Natural killer cell (primary cell): ENCODE data around the gene NECTIN1. TPM values are rescaled to one million over a fixed set of nuclear protein-coding genes. Genes with fewer than 3 reads are reported as not detected.

Experiments
- ATAC-seq, 3 donors: fragments of 150-1000 bp in 2 of 3; fragments of 200-7000 bp in 1 of 3; cut with Tn5 transposase; 1 replicate in 1 of 3; 2 replicates in 2 of 3; pipeline ENCODE4 v1.10.0; 2021; ENCODE audit warnings: mild to moderate bottlenecking in 2 of 3, moderate library complexity in 2 of 3
- DNase-seq, 2 donors: peaks; one replicate each; pipeline versions ENCODE4 v3.0.0 to v3.0.0-alpha.2; 2013 to 2021; ENCODE audit warnings: mixed read lengths in 1 of 2
- H3K27ac ChIP-seq: one replicate; pipeline ENCODE4 v1.5.1; 2013; ENCODE audit warnings: mild to moderate bottlenecking, low read length
- H3K27me3 ChIP-seq: one replicate; pipeline ENCODE4 v1.6.1; 2013; ENCODE audit warnings: low read length; ENCODE audit not compliant: control insufficient read depth, insufficient read depth
- H3K36me3 ChIP-seq: one replicate; pipeline ENCODE4 v1.6.1; 2013; ENCODE audit warnings: low read length; ENCODE audit not compliant: control insufficient read depth, insufficient read depth
- H3K4me1 ChIP-seq: one replicate; pipeline ENCODE4 v1.6.1; 2013; ENCODE audit warnings: low read length; ENCODE audit not compliant: control insufficient read depth, insufficient read depth
- H3K4me3 ChIP-seq: one replicate; pipeline ENCODE4 v1.5.1; 2013; ENCODE audit warnings: low read length
- H3K9me3 ChIP-seq: one replicate; pipeline ENCODE4 v1.6.1; 2013; ENCODE audit warnings: low read length; ENCODE audit not compliant: control insufficient read depth, insufficient read depth
- H3K27ac Mint-ChIP-seq, 2 donors: one replicate each; pipeline ENCODE4 v1.8.0; 2022; ENCODE audit warnings: mild to moderate bottlenecking in 2 of 2, mixed read lengths in 2 of 2, moderate library complexity in 1 of 2
- H3K27me3 Mint-ChIP-seq, 2 donors: one replicate each; pipeline ENCODE4 v1.8.0; 2022; ENCODE audit warnings: low read depth in 2 of 2, mixed read lengths in 2 of 2
- H3K36me3 Mint-ChIP-seq: one replicate; pipeline ENCODE4 v1.8.0; 2022; ENCODE audit warnings: mixed read lengths
- H3K4me1 Mint-ChIP-seq, 2 donors: one replicate each; pipeline ENCODE4 v1.8.0; 2022; ENCODE audit warnings: mixed read lengths in 2 of 2
- H3K4me3 Mint-ChIP-seq: one replicate; pipeline ENCODE4 v1.8.0; 2022; ENCODE audit warnings: mild to moderate bottlenecking, moderate library complexity, mixed read lengths
- H3K9me3 Mint-ChIP-seq, 2 donors: one replicate each; pipeline ENCODE4 v1.8.0; 2022; ENCODE audit warnings: mixed read lengths in 2 of 2
- WGBS: methylation state at CpG from one replicate; pipeline ENCODE4 v1.1.7; 2013; ENCODE audit warnings: missing lambda C conversion rate; ENCODE audit not compliant: insufficient coverage; 5-methylcytosine and 5-hydroxymethylcytosine counted together
- intact Hi-C: fragments of 100-400 bp; cut with micrococcal nuclease; formaldehyde crosslinking; loops from one replicate; pipeline ENCODE4 v1.14.2; 2022
- total RNA-seq, 4 donors: library from RNA; stranded (reverse); fragments of 120-200 nt in 1 of 4; gene quantifications; one replicate each; pipeline versions ENCODE4 v1.2.3 to v1.2.4, GENCODE V29; 2013 to 2022
- TF ChIP-seq, protein P1 (sequence below): fragments of 200-600 bp; IDR thresholded peaks from one replicate; pipeline ENCODE4 v1.8.0; 2022; ENCODE audit warnings: antibody characterized with exemption

Gene NECTIN1
- total RNA-seq, 3 donors from 2014 or later (not counting 1 experiment from before 2014, with no cell fraction given) = 5.8 to 18.8 (median 7.8) TPM

DNA sequence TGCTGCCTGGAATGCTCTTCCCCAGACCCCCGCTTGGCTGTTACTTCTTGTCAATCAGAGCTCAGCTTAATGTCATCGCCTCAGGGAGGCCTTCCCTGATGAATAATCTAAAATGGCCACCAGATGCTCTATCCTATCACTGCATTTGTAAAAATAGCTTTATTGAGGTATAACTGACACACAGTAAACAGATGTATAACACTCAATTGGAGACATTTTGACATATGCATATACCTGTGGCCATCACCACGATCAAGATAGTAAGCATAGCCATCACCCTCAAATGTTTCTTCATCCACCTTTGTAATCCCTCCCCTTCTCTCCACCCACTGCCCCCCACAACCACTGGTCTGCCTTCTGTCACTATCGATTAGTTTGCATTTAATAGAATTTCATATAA, 36.6 kb upstream of the NECTIN1 start:
- 69% methylated on average over 3 of the region's 4 CpGs for WGBS
- peaks cover 14% of the 10 kb centered on the region for H3K36me3 Mint-ChIP-seq
- Histone ChIP-seq H3K4me3 (no peak overlapping the region), H3K9me3 (no peaks in the 10 kb centered on the region), H3K27ac (no peak overlapping the region), H3K36me3 (no peaks in the 10 kb centered on the region), H3K27me3 (peaks cover 6% of the 10 kb centered on the region), H3K4me1 (no peaks in the 10 kb centered on the region)
- DNase-seq (no peak), ATAC-seq (no peak)
- no peak overlapping the region for H3K27ac Mint-ChIP-seq
- no peak overlapping the region for H3K4me3 Mint-ChIP-seq
- intact Hi-C loops = no loop called here
- H3K4me1 Mint-ChIP-seq = peaks cover 0 to 6% of the 10 kb centered on the region in 2 donors
- H3K9me3 Mint-ChIP-seq = no peaks in the 10 kb centered on the region
- peaks cover 29 to 32% of the 10 kb centered on the region in 2 donors for H3K27me3 Mint-ChIP-seq
- TF ChIP-seq, protein P1, sequence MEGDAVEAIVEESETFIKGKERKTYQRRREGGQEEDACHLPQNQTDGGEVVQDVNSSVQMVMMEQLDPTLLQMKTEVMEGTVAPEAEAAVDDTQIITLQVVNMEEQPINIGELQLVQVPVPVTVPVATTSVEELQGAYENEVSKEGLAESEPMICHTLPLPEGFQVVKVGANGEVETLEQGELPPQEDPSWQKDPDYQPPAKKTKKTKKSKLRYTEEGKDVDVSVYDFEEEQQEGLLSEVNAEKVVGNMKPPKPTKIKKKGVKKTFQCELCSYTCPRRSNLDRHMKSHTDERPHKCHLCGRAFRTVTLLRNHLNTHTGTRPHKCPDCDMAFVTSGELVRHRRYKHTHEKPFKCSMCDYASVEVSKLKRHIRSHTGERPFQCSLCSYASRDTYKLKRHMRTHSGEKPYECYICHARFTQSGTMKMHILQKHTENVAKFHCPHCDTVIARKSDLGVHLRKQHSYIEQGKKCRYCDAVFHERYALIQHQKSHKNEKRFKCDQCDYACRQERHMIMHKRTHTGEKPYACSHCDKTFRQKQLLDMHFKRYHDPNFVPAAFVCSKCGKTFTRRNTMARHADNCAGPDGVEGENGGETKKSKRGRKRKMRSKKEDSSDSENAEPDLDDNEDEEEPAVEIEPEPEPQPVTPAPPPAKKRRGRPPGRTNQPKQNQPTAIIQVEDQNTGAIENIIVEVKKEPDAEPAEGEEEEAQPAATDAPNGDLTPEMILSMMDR = no peak

DNA sequence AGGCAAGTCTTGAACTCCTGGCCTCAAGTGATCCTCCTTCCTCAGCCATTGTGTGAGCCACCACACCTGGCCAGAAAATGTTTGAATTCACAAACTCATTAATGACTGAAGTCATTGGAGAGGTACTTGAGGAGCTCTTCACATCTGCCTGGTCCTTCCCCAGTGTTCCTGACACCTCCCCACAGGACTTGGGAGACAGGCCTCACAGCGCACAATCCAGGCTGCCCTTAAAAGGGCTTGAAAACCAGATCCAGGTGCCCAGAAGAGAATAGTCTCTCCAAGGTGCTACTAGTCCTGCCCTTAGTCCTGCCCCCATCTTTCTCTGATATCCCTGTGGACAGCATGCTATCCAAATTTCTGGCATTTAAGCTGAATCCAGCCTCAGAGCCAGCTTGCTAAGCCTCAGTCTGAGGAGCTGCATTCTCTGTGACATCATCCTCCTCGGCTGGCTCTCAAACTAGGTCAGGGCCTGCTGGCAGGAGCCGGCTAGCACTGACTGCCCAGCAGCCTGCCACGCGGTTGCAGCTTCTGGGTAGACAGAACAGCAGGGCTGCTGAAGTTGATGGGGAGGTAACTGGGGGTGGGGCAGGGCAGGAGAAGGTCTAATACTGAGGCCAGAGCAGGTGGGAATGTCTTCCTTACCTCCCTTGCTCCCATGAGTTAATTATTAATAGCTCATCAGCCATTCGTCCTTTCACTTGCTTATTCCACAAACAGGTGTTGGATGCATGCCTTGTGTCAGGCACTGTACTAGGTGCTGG, 35.3 kb upstream of the NECTIN1 start:
- TF ChIP-seq, protein P1 = no peak
- no peaks in the 10 kb centered on the region for H3K9me3 ChIP-seq
- H3K4me1 ChIP-seq = no peaks in the 10 kb centered on the region
- no peak overlapping the region for H3K27ac ChIP-seq
- no peaks in the 10 kb centered on the region for H3K36me3 ChIP-seq
- Mint-ChIP-seq H3K4me1 (peaks cover 0 to 6% of the 10 kb centered on the region in 2 donors), H3K27me3 (peaks cover 29 to 30% of the 10 kb centered on the region in 2 donors), H3K9me3 (no peaks in the 10 kb centered on the region), H3K36me3 (peaks cover 14% of the 10 kb centered on the region), H3K27ac (no peak overlapping the region), H3K4me3 (no peak overlapping the region)
- peaks cover 6% of the 10 kb centered on the region for H3K27me3 ChIP-seq
- ATAC-seq (no peak), DNase-seq (no peak)
- 48% methylated on average over 5 of the region's 6 CpGs for WGBS
- intact Hi-C loops = no loop called here
- no peak overlapping the region for H3K4me3 ChIP-seq

DNA sequence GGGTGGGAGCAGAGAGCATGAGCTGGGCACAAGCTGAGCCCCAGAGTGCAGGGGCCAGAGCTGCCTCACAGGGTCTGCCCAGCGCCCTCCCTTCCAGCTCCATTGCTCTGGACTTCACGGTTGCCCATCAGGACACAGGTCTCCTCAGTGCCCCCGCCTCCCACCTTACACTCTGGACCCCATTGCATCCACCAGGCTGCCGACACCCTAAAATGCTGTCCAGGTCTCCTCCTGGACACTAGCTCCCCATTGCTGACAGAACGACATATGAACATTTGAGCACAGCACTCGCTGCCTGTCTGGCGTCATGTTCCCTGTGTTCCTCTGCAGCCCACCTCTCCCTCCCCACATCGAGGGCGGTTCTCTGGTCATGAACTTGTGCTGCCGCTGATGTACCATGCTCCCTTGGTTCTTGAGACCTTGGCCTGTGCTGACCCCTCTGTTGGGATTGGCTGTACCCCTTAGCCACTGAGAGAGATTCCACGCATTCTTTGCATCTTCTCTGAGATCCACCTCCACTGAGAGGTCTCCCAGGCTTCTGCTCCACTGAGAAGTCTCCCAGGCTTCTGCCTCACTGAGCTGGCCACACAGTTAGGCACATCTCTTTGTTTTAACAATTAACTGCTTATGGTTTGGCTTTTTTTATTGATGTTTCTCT, 34.2 kb upstream of the NECTIN1 start:
- ATAC-seq = no peak
- intact Hi-C loops = no loop called here
- WGBS = 82% methylated on average over 11 of the region's 11 CpGs
- H3K36me3 Mint-ChIP-seq = peaks cover 10% of the 10 kb centered on the region
- Histone ChIP-seq H3K27me3 (peaks cover 6% of the 10 kb centered on the region), H3K36me3 (no peaks in the 10 kb centered on the region), H3K4me1 (no peaks in the 10 kb centered on the region), H3K4me3 (no peak overlapping the region), H3K9me3 (no peaks in the 10 kb centered on the region), H3K27ac (no peak overlapping the region)
- H3K9me3 Mint-ChIP-seq = no peaks in the 10 kb centered on the region
- TF ChIP-seq, protein P1 = no peak
- H3K27me3 Mint-ChIP-seq = peaks cover 24 to 25% of the 10 kb centered on the region in 2 donors
- no peak for DNase-seq
- H3K4me1 Mint-ChIP-seq = peaks cover 0 to 6% of the 10 kb centered on the region in 2 donors
- H3K27ac Mint-ChIP-seq = no peak overlapping the region
- H3K4me3 Mint-ChIP-seq = no peak overlapping the region
